T47D (cell line): ENCODE measurements around the gene PGR.
A peak's percentile ranks its signal among the peaks of the same experiment; 100 is the strongest.

Experiments used
- DNase-seq, 2 experiments: peaks; one replicate each; pipeline versions ENCODE4 v3.0.0 to v3.0.0-alpha.2; 2011 to 2012; ENCODE audit warnings: low read depth in 1 of 2, low spot score in 1 of 2
- JUND ChIP-seq: IDR thresholded peaks from 2 replicates; pipeline ENCODE4 v1.6.1; 2012; ENCODE audit warnings: low read depth
- in situ Hi-C: cut with HindIII; loops from 2 replicates; pipeline ENCODE4 v1.10.0; 2016; ENCODE audit warnings: low sequenced_read_pairs, low pct_unique_long_range_greater_than_20kb

PGR gene

GRCh38 chr11:101053492-101053891, 76.1 kb downstream of the PGR start:
- no peak for DNase-seq
- TF ChIP-seq JUND = no peak
- in situ Hi-C loops = no loop called here

- no peak for DNase-seq
- no peak for TF ChIP-seq JUND
- in situ Hi-C loops = no loop called here
Observed at GRCh38 chr11:101051677-101052076, 77.9 kb downstream of the PGR start.

GRCh38 chr11:101049813-101050212, 79.8 kb downstream of the PGR start:
- no peak for DNase-seq
- in situ Hi-C loops = no loop called here
- no peak for TF ChIP-seq JUND

- no peak for TF ChIP-seq JUND
- DNase-seq = no peak
- in situ Hi-C loops = no loop called here
Observed at GRCh38 chr11:101049123-101049522, 80.5 kb downstream of the PGR start.

- no peak for TF ChIP-seq JUND
- DNase-seq = no peak
- in situ Hi-C loops = no loop called here
Observed at GRCh38 chr11:101048479-101048878, 81.1 kb downstream of the PGR start.

- in situ Hi-C loops = no loop called here
- no peak for TF ChIP-seq JUND
- no peak for DNase-seq
Observed at GRCh38 chr11:101046947-101047346, 82.7 kb downstream of the PGR start.

GRCh38 chr11:101045415-101045814, 84.2 kb downstream of the PGR start:
- no peak for TF ChIP-seq JUND
- DNase-seq = no peak
- in situ Hi-C loops = no loop called here

- in situ Hi-C loops = no loop called here
- DNase-seq = no peak
- no peak for TF ChIP-seq JUND
Observed at GRCh38 chr11:101043940-101044339, 85.7 kb downstream of the PGR start.

- no peak for DNase-seq
- TF ChIP-seq JUND = no peak
- in situ Hi-C loops = no loop called here
Observed at GRCh38 chr11:101035872-101036271, 93.7 kb downstream of the PGR start.

GRCh38 chr11:101034076-101034475, 95.5 kb downstream of the PGR start:
- DNase-seq = peak; percentile 21 to 99
- TF ChIP-seq JUND = peak; percentile 87; the same call in 1 of the 2 replicates
- in situ Hi-C loops = no loop called here

GRCh38 chr11:101032991-101033390, 96.6 kb downstream of the PGR start:
- DNase-seq = no peak
- in situ Hi-C loops = no loop called here
- no peak for TF ChIP-seq JUND

- DNase-seq = no peak
- no peak for TF ChIP-seq JUND
- in situ Hi-C loops = no loop called here
Observed at GRCh38 chr11:101031713-101032112, 97.9 kb downstream of the PGR start.

- DNase-seq = no peak
- in situ Hi-C loops = no loop called here
- TF ChIP-seq JUND = no peak
Observed at GRCh38 chr11:101030692-101031091, 98.9 kb downstream of the PGR start.

- in situ Hi-C loops = no loop called here
- TF ChIP-seq JUND = no peak
- no peak for DNase-seq
Observed at GRCh38 chr11:101030015-101030414, 99.6 kb downstream of the PGR start.
